LoVo (cell line): ENCODE data around the gene KLHL29.

Experiments
- DNase-seq: peaks from one replicate; pipeline ENCODE4 v3.0.0-alpha.2; 2016; ENCODE audit warnings: low spot score

The KLHL29 gene

DNA sequence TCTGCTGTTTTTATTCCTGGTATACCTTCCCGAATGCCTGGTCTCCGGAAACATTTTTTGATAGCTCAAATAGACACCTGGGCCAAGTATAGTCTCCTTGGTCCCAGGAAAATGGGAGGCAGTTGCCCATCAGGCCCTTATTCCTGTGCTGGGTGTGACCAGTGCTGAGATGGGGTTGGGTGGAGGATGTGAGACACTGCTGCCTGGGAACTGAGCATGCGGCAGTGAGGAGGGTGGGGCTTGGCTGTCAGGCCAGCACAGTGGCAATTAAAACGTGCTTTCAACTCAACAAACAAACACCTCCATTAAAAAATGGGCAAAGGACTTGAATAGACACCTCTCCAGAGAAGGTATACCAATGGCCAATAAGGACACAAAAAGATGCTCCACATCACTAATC, 12.5 kb downstream of the KLHL29 start:
- no peak for DNase-seq

DNA sequence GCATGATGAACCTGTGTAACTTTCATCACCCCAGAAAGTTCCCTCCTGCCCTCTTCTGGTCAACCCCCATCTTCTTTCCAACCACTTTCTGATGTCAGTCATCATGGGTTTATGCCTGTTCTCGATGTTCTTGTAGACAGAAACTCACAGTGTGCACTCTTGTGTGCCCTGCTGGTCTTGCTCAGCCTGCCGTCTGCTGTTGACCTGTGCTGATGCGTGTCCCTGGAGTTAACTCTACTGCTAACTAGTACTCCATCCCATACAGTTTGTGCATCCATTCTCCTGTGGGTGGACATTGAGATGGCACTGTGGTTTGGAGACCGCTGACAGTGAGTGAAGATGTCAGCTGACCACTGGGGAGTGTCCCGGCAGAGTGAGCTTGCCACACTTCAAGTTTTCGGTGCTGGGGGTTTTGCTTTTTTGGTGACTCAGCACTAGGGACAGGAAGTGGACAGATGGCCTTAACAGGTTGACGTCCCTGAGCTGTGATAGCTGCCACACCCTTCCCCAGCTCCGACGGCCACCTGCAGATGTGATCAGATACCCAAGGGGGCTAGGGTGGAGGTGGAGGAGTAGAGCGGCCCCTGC, 14.8 kb downstream of the KLHL29 start:
- DNase-seq = no peak

DNA sequence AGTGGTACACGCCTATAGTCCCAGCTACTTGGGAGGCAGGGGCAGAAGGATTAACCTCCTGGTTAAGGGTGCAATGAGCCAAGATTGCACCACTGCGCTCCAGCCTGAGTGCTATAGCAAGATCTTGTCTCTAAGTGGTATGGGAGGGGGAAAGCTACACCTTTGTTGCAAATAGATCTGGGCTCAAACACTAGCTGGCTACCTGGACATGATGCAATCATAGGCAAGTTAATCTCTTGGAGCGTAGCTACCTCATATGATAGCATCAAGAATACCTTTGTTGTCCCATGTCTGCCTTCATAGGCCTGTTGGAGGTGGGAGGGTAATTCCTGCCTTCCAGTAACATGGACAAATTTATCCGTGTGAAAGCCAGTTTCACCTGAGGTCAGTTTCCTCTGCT, 15.7 kb downstream of the KLHL29 start:
- DNase-seq = peak; percentile 9

DNA sequence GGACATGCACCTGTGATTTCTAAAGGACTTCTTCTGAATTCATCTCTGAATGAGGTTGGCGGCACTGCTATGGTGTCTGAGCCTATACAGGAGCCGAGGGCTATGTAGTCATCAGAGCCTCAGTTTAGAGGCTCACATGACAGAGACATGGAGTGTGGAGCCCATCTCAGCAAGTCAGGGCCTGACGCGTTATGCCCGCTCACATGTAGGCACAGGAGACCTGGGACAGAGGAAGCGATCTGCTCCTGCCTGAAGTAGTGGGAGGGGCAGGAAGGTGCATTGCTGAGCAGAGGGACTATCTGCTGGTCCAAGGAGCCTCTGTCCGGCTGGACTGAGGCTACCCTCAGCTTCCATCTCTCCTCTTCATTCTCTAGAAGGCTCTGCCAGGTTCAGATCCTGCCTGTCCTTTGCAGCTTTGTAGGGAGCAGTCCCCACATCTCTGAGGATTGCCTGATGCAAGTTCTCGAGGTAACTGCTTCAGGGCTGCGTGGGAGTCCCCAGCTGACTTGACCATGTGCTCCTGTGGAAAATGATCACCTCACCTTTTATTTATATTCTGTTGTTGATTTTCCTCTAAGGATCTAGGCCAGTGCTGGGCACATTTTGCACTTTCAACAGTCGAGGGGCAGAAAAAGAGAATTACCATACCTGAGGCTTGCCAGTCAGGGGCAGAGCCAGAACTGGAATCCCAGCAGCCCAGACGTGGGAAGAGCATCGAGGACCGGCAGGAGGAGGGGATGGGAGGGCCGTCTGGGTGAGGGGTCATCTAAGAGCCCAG, 16.6 kb downstream of the KLHL29 start:
- DNase-seq = no peak

DNA sequence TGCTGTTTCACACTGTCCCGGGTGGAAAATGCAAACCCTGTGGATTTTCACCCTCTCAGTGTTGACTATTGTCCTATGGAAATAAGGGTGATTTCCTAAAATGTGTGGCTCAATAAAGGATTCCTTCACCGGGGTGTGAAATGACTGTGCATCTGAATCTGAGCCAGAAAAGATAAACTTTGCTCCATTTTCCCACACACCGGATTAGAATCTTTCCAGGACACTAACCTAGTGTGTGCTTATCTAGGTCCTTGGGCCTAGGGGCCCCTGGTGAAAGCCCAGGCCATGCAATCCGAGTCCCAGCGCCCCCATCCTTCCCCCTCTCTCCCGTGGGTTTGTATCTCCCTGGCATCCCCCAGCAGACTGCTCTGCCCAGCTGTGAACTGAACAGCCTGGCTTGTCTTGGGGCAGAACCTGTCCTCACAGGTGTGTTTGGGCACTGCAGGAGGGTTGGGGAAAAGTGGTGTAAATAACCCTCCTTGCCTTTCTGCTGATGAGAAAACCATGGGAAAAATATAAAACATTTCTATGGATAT, 17.3 kb downstream of the KLHL29 start:
- no peak for DNase-seq

DNA sequence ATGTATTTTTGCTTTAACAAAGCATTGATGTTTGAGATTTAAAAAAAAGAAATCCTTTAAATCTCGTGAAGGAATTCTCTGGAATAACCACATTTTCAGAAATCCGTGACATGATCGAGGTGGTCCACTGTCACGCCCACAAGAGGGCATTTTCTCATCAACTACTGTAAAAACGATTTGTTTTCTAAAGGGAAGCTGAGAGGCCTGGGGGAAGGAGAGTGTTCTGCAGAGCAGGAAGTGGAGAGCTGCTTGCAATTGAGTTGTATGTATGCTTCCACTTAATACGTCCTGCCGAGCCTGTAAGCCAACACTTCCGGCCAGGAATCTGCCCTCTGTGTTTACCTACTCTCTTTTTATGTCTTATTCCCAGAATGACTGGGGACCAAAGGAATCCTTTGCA, 19.4 kb downstream of the KLHL29 start:
- peak; percentile 42 for DNase-seq

DNA sequence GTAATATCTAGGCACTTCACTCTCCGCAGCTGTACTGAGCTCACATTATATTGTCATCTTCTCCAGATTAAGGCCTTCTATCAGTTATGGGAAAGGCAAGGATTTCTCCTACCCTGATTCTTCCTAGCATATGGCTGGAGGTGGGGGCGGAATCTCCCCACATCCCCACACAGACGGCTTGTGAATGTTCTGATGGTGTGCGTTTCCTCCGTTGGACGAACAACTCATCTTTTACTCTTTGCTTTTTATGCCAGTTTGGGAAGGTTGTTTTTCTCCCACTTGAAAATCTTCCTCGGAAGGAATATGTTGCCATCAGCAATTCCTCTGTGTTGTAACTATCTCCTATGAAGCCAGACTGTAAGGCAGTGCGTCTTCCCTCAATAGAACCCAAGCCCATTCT, 24.3 kb downstream of the KLHL29 start:
- no peak for DNase-seq

DNA sequence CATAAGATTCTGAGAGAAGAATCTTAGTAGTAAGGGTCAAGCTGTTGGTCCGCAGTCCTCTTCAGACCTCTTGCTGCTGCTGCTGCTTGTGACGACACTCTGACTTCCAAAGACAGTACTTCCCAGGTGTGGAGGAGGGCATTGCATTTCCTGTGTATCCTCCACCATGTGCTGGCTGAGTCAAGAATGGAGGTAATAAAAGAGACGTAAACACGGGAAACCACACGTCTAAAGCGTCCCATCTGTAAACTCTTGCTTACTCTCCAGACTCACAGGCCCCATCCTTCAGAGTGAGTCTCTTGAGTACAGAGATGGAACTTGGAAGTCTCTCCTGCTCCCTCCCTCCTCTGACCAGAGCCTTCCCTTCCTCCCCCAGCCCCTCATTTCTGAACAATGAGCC, 25.6 kb downstream of the KLHL29 start:
- DNase-seq = no peak

DNA sequence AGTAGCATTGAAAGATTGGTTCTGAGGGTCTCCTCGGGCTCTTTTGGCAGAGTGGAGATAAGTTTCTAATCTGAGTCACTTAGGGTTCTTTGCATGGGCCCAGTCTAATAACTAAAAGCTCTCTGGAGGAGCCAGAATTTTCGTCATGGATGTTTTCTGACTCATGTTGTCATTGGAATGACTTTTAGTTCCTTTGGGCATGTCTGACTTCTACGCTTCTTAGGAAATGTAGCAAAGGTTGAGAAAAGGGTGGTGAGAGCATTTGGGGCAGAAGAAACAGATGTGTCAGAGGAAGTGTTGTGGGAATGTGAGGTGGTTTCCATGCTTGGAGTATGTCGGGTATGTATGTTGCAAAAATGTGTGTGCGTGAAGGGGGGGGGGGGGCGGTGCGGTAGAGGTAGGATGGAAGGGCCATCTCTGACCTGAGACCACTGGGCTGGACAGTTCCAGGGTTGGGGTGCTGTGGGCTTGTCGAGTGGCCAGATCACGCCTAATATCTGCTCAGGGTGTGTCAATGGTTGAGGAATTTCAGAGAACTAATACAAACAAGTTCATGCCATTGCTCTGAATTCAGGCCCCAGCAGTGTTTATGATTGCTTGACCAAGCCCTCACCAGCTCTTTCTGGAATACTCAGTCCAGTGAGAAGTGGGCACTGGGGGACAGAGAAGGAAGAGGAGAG, 26.9 kb downstream of the KLHL29 start:
- DNase-seq = no peak

DNA sequence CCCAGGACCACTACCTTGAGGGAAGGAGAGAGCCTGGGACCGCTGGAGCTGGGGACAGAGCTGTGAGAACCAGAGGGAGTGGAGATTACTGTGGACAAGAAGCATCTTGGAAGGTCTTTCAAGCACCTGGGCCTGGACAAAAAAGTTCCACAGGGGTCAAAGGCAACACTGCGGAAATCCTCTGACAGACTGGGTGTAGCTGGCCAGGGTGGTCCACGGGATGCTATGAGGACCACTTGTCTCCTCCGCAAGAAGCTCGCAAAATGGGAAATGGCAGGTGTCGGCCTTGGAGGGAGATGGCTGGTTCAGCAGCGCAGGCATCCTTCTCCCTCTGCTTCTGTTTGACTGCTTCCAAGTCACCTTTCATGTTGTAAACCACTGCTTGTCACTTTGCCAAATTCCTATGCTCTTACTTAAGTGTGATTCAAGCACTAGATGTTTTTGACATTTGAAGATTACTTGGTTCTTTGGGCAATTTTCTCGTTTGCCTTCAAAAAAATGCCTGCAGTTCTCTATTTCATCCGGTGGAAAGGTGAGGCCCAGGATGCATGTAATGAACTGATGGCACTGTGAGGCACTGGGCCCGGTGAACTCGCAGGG, 27.7 kb downstream of the KLHL29 start:
- peak; percentile 8 for DNase-seq

DNA sequence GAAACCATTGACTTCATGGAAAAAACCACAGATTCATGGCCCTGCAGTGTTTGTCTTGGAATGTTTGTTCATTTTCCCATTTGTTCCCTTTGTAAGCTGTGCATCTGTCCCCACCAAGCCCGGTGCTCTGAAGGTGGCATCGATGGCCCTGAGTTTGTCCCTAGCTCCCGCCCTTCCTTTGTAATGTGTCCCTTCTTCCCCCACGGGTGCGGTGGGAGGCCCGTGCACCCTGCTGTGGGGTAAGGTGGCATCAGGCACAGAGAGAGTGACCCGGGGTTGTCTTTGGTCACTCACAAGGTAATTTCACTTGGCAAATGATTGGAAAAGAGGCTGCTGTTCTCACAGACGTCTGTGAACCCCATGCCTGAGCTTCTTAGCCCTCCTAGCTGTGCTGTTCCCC, 28.7 kb downstream of the KLHL29 start:
- no peak for DNase-seq

DNA sequence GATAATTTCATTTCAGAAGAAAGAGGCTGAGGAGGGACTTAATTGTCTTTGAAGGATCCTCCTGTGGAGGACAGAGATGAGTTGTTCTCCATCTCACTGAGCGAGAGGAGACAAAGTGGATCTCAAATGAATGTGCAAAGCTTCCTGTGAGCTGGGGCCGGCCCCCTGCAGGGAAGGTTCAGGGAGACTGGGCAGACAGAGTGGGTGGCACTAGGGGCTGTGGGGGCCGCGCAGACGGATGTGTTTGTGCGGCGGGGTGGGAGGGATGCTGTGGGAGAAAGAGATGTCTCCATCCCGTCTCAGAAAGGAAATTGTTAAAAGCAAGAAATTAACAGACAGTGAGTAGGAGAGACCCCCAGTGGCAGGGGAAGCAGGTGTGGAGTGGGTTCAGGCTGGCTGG, 29.1 kb downstream of the KLHL29 start:
- DNase-seq = no peak

DNA sequence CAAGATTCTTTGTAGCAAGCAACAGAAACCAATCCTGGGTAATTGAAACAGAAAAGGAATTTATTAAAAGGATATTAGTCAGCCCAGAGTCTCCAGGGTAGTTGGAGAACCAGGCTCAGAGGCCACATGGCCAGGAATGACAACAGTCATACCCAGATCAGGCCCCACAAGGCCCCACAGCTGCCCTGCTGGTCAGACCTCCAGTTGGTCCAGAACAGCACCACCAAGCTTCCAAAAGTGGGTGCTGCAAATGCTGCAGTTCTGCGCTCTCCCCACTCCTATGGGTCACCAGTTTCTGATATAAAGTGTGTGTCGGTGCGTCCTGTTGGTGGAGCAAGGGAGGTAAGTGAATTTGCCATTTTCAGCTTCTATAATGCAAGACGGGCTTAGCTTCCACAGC, 29.9 kb downstream of the KLHL29 start:
- DNase-seq = no peak

DNA sequence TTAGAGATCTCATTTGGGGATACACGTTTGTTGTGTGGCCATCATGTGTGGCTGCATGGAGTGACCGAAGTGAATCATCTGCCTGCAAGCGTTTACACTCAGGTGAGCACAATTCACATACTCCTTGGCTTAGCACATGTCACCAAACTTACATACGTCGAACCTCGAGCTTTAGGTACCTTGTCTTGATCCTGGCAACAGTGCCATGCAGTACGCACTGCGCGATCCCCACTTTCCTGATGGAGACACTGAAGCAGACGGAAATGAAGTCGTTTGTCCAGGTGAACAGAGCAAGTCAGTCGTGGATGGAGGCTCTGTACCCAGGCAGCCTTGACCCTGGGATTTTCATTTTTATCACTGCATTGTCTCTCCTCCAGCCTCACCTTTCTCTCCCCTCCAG, 32.3 kb downstream of the KLHL29 start:
- no peak for DNase-seq

DNA sequence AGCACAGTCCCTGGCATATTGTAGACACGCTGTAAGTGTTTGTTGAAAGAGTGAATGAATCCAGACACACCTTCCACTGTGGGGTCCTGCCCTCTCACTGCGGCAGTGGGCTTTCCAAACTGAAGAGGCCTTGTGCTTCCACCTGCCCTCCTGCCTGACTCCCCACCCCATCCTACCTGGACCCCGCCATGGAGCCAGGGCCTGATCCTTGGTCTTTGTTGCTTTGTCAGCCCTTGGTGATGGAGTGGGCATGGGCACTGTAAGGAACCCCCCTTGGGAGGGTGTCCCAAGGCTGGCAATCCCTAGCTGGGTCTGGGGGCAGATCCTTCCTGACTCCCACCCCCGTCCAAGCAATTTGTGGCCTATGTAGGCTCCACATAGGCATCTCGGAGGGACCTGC, 33.1 kb downstream of the KLHL29 start:
- no peak for DNase-seq

DNA sequence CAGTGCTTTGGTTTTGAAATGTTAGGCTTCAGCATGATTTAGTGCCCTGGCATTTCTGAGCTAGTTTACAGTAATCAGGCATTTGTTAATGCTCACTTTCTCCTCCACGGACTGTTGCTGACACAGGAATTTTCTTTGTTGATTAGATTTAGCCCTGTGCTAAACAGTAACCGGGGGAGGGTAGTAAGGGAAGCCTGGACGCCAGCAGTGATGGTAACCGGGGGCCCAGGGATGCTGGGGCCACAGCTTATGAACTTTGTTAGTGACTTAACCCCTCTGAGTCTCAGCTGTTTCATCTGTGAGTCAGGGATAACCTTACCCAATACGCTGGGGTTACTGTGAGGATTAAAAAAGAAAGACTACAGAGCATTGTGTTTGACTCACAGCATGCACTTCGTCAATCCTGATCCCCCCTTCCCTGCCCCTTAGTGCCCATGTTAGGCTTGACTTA, 33.5 kb downstream of the KLHL29 start:
- DNase-seq = no peak

DNA sequence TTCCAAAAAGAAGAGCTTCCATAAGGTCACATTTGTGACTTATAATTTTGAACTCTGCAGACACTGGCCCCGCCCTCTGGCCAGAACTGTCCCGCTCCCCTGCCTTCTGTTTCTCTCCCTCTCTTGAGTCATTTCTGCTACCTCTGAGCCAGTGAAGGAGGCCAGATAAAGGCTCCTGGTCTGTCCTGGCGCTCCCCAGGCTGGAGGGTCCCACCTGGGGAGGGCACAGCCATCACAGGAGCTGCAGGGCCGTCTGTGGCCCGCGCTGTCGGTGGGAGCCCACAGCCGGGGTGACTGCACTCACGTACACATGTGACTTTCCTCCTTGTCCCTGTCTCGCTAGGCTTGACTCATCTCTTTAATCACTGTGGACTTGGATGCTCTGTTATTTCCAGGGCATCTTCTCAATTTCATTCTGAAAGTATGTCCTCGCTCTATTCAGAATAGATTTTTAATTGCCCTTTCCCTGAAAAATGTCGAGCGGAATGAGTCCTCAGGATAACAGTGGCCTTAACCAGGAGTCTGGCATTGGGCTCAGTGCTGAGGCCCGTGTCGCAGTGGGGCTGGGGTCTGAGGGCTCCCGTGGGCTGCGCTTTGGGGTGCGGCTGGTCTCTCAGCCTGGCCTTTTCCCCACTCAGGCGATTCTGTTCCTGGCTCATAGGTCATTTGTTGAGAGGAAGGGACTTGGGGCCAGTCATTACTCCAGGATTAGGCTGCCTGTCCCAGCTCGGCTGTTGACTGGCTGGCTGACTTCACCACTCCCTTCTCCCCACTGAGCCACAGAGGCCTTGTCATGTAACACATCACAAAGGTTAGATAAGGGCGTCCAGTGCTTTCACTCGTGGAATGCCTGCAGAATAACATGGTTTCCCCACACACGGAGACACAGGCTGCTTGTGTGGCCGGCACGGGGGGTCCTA, 34.5 kb downstream of the KLHL29 start:
- DNase-seq = no peak

DNA sequence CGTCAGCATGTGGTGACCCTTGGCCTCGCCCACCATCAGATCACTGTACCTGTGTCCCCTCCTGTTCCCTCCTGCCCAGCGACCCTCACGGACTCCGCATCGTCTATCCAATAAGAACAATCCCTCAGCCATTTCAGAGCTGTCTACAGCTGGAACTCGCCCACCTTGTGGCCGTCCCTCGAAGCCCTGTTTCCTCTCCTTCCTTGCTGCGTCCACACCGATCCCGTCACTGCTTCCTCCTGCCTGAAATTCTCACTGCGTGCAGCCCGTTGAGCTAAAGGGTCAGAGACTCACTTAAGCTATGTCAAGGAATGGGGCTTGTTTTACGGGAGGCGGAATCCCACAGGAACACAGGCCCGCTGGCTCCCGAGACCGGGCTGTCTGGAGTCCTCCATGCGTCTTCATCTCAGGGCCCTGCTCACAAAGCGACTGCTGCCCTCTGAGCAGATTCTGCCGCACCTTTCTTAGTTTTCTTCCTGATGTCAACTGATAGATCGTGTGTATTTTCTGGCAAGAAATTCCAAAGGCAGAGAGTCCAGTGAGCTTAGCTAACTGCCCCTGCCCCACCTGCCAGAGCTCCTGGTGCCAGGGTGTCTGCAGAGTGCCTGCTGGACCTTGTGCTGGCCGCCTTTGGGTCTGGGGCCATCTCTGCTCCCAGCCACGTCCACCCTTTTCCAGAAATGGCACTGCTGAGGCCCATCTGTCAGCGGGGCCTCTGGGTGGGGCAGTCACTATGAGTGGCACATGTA, 35.3 kb downstream of the KLHL29 start:
- no peak for DNase-seq

DNA sequence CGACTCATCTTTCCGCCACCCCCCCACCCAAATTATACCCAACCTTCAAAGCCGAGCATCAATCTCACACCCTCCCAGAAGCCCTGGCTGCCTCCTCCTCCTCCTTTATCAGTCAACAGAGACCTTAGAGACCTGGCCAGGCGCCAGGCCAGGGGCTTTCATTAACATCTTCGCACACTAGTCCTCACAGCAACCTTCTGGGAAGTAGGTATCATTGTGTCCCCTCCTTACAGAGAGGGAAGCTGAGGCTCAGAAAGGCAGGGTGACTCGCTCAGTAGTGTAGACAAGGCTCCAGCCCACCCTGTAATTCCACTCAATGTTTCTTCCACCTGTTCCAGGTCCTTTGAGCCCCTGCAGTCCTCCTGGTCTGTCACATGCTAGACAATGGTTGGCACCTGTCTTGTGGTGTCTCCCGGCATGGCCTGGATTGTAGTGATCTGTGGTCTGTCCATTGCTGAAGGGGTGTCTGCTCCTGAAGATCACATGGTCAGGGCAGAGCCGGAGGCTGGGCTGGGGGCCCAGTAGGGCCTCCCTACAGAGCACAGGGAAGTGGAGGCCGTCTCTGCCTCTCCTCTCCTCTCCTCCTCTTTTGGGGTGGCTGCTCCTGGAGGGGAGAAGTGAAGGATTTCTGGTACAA, 36.0 kb downstream of the KLHL29 start:
- DNase-seq = no peak
